LNCaP clone FGC (cell line): ENCODE data around the gene COL4A2.
"Not testable (repeated sequence)": the region's sequence is repeated elsewhere in the genome, so short reads cannot be mapped to it uniquely, and the experiment has no call there.

Experiments used
- DNase-seq: peaks from one replicate; pipeline ENCODE4 v3.0.0-alpha.2; 2011; ENCODE audit warnings: low read depth
- H3K4me3 ChIP-seq: 2 replicates; pipeline ENCODE4 v1.5.1; 2011; ENCODE audit warnings: mild to moderate bottlenecking, low read depth, low read length, control low read depth
- TF ChIP-seq, protein P1 (sequence below): IDR thresholded peaks from 2 replicates; pipeline ENCODE4 v1.5.1; 2012; ENCODE audit warnings: mild to moderate bottlenecking; ENCODE audit not compliant: control insufficient read depth, insufficient read depth; ENCODE audit errors: extremely low read depth

Gene COL4A2

DNA sequence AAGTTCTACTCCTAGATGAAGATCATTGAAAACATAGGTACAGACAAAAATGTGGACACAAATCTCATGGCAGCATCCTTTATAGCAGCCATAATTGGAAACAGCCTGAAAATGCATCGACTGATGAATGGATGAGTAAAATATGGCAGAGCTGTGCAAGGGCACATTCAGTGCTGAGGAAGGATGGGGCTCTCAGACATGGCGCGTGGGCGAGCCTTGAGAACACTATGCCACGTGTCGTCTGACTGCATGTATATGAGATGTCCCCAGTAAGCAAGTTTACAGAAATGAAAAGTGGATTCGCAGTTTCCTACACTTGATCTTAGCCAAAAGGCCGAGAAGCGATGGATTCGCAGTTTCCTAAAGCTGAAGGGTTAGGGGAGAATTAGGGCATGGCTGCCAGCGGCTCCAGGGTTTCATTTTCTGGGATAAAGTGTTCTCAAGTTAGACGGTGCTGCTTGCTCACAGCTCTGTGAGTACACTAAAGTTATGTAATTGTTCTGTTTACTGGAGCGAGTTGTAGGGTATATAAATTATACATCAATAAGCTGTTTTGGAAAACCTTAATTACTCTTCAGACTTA lies 176.4 kb downstream of the COL4A2 start:
- DNase-seq, result no peak
- TF ChIP-seq, protein P1, sequence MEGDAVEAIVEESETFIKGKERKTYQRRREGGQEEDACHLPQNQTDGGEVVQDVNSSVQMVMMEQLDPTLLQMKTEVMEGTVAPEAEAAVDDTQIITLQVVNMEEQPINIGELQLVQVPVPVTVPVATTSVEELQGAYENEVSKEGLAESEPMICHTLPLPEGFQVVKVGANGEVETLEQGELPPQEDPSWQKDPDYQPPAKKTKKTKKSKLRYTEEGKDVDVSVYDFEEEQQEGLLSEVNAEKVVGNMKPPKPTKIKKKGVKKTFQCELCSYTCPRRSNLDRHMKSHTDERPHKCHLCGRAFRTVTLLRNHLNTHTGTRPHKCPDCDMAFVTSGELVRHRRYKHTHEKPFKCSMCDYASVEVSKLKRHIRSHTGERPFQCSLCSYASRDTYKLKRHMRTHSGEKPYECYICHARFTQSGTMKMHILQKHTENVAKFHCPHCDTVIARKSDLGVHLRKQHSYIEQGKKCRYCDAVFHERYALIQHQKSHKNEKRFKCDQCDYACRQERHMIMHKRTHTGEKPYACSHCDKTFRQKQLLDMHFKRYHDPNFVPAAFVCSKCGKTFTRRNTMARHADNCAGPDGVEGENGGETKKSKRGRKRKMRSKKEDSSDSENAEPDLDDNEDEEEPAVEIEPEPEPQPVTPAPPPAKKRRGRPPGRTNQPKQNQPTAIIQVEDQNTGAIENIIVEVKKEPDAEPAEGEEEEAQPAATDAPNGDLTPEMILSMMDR, result no peak

DNA sequence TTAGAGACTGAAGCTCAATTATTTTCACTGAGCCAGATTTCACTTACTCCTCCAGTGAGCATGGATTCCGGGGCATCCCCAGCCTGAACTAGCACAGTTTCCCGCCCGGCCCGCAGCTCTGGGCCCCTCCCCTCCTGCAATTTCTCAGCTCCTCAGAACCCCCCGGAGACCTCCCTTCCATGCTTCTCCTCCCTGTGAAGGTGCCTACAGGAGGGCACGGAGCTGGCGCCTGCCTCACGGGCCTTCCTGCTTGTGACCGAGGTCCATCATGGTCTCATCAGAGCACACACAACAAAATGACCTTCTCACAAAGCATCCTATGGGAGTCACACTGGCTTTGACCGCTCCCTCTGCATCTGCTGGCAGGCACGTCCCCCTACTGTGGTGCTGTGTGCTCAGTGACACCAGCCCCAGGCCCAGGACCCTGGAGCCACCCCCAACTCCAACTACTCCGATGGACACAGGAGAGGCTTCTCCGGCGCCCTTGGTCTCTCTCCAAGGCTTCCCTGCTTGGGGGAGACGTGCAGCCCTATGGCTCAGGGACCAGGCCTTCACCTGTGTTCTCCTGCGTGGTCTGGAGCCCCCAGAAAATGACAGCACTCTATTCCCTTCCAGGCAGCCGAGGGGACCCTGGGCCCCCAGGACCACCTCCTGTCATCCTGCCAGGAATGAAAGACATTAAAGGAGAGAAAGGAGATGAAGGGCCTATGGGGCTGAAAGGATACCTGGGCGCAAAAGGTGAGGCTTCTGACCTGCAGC lies 177.4 kb downstream of the COL4A2 start:
- TF ChIP-seq, protein P1, result no peak
- DNase-seq, result no peak
- no peak overlapping the region for H3K4me3 ChIP-seq

More for the DNA sequence above, 176.4 kb downstream of the COL4A2 start:
- H3K4me3 ChIP-seq, result no peak overlapping the region

DNA sequence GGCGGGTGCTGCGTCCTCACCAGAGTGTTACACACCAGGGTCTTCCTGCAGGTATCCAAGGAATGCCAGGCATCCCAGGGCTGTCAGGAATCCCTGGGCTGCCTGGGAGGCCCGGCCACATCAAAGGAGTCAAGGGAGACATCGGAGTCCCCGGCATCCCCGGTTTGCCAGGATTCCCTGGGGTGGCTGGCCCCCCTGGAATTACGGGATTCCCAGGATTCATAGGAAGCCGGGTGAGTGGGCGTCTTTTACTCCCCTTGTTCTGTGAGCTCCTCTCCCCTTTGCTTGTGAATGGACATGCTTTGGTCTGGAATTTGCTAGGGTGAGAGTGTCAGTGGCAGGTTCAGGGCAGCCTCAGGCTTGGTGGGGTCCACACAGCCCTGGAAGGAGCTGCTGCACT lies 178.5 kb downstream of the COL4A2 start:
- H3K4me3 ChIP-seq, result no peak overlapping the region
- no peak for DNase-seq
- TF ChIP-seq, protein P1, result no peak

DNA sequence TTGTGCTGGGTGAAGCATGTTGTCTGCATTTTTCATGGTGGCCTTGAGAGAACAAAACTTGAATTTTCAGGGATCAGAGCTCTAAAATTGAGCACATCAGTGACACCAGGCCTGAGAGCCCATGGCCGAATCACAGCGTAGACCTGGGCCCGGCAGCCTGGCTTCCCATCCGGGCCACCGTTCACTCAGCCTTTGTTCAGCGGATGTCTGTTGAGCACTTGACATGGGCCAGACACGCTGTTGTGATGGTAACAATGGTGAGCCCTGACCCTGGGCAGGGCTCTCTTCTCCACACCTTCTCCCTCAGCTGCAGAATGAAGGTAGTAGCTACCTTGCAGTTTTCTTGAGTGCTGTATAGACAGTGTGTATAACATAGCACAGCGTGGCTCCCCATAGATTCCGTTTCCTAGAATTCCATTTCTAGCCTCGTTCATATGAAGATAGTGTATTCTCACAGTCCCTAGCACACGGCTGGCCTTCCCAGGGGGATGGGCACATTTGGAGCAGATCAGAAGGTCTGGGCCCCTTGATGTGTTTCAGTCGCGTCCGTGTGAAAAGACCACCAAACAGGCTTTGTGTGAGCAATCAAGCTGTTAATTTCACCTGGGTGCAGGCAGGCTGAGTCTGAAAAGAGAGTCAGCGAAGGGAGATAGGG lies 179.1 kb downstream of the COL4A2 start:
- no peak for DNase-seq
- TF ChIP-seq, protein P1, result no peak

DNA sequence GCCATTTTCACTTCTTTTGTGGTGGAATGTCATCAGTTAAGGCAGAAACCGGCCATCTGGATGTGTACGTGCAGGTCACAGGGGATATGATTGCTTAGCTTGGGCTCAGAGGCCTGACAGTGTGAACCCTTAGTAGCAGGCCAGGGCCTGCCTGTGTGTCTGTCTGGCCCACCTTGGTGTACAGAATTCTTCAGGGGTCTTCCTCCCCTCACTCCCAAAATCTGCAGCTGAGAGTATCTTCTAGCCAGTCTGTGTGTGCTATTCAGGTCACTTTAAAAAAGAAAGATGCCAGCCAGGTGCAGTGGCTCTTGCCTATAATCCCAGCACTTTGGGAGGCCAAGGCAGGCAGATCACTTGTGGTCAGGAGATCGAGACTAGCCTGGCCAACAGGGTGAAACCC lies 179.8 kb downstream of the COL4A2 start:
- H3K4me3 ChIP-seq, DNase-seq: not testable (repeated sequence)

More for the DNA sequence above, 179.1 kb downstream of the COL4A2 start:
- no peak overlapping the region for H3K4me3 ChIP-seq

DNA sequence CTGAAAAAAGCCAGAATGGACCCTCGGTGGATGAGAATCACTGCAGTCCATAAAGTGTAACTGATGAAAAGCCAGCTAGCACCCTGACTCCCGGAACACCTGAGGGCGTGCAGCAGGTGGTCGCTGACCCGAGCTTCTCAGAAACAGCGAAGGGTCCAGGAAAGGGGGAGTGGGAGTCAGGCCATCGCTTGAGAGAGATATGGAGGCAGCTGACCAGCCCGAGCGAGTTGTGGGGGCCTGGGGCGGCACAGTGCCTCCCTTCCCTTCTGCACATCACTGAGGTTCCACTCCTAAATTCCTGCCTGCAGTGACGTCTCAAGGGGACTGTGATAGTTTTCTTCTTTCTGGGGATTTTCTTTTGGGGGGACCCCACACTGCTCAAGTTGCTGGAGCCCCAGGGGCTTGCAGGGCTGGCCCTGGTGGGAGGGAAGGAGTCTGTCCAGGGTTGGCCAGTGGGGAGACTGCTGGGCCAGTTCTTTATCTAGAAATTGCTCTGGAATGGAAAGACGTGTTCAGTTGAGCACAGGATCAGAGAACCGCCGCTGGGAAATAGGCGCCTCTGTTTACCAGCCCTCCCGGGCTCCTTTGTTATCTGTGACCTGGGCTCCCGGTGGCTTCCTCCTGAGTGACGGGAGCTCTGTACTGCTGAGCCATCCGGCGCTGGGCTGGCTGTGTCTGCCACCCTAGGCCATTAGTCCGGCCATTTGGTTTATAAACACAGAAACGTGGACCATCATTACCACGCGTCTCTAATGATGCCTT lies 183.1 kb downstream of the COL4A2 start:
- TF ChIP-seq, protein P1, result no peak
- DNase-seq, result no peak
- no peak overlapping the region for H3K4me3 ChIP-seq

DNA sequence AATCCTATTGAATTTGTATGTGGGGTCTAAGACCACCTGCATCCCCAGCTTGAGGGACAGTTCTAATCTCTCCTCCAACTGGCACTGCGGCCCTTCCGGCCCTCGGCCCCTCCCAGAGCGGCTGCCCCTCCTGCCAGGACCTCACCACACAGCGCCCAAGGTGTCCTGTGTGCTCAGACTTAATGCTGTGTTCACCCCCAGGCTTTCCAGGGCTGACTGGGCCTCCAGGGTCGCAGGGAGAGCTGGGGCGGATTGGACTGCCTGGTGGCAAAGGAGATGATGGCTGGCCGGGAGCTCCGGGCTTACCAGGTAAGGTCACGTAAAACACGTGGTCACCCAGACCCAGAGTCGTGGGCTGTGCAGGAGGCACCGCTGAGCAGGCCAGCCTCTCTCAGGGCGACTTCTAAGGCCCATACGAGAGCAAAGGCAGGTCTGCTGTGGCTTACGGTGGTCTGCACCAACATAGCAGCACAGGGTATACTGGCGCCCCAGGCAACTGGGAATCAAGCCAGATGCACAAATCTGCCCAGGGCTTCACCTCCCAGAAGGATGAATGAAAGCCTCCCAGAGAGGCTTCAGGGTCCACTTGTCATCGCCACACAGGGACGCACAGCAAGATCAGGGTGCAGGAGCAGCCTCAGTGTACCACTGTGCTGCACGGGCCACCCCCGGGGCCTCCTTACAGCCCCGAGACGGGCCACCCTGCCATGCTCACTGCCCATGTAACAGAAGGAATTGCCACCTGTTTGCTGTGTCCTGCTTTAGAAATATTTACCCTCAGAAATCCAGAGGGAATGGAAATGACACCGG lies 185.0 kb downstream of the COL4A2 start:
- TF ChIP-seq, protein P1, result no peak
- H3K4me3 ChIP-seq, result no peak overlapping the region
- DNase-seq, result no peak
